ENCODE data around the gene TSPAN5.

GRCh38 chr4:98662055-98662453, 3.6 kb upstream of the TSPAN5 start:
- TF ChIP-seq BMI1 (IDR thresholded peaks at IDR 0.05; ENCODE audit: low read length) = peak; percentile 72
- no peak for TF ChIP-seq E2F6 (IDR thresholded peaks at IDR 0.05; ENCODE audit: borderline replicate concordance in 1 of 2, extremely low read depth in 1 of 2, insufficient read depth in 1 of 2, insufficient read length in 1 of 2, low read depth in 1 of 2, low read length in 1 of 2, poor library complexity in 1 of 2, severe bottlenecking in 1 of 2)
- TF ChIP-seq YY1 (IDR thresholded peaks at IDR 0.05; ENCODE audit: borderline replicate concordance in 1 of 3, control insufficient read depth in 1 of 3, extremely low read depth in 1 of 3, insufficient read depth in 3 of 3, insufficient read length in 1 of 3, insufficient replicate concordance in 2 of 3, low read depth in 1 of 3, low read length in 2 of 3) = no peak
- TF ChIP-seq CBX2 (IDR thresholded peaks at IDR 0.05; ENCODE audit: insufficient read depth, low read length, poor library complexity, severe bottlenecking) = peak; percentile 84

All from K562 (cell line).